ENCODE measurements around the gene ABCA1.
"Not testable (repeated sequence)": the region's sequence is repeated elsewhere in the genome, so short reads cannot be mapped to it uniquely, and the experiment has no call there.

ABCA1 gene

GRCh38 chr9:104934691-104935500 is 6.9 kb upstream of the ABCA1 start:
- Histone ChIP-seq H3K4me3 (ENCODE audit: low read length) (no peak overlapping the region), H3K27me3 (ENCODE audit: control insufficient read depth, insufficient read depth, low read length) (no peaks in the 10 kb centered on the region), H3K27ac (ENCODE audit: low read depth, low read length) (no peak overlapping the region), H3K4me1 (ENCODE audit: control insufficient read depth, insufficient read depth, low read length) (peaks cover 8% of the 10 kb centered on the region), H3K9ac (ENCODE audit: low read length) (no peak overlapping the region), H3K36me3 (ENCODE audit: control insufficient read depth, insufficient read depth, low read length) (no peaks in the 10 kb centered on the region)

- not testable (repeated sequence) for H3K4me3 ChIP-seq (ENCODE audit: low read length); H3K9ac ChIP-seq (ENCODE audit: low read length); H3K27me3 ChIP-seq (ENCODE audit: control insufficient read depth, insufficient read depth, low read length); H3K27ac ChIP-seq (ENCODE audit: low read depth, low read length); H3K36me3 ChIP-seq (ENCODE audit: control insufficient read depth, insufficient read depth, low read length)
- H3K4me1 ChIP-seq (ENCODE audit: control insufficient read depth, insufficient read depth, low read length): peaks cover 11% of the 10 kb centered on the region
Measured at GRCh38 chr9:104933091-104933490, 5.1 kb upstream of the ABCA1 start.

GRCh38 chr9:104931256-104931655 is 3.3 kb upstream of the ABCA1 start:
- H3K27me3 ChIP-seq (ENCODE audit: control insufficient read depth, insufficient read depth, low read length): no peaks in the 10 kb centered on the region
- H3K4me3 ChIP-seq (ENCODE audit: low read length): no peak overlapping the region
- no peak overlapping the region for H3K27ac ChIP-seq (ENCODE audit: low read depth, low read length)
- peaks cover 11% of the 10 kb centered on the region for H3K4me1 ChIP-seq (ENCODE audit: control insufficient read depth, insufficient read depth, low read length)
- no peak overlapping the region for H3K9ac ChIP-seq (ENCODE audit: low read length)
- no peaks in the 10 kb centered on the region for H3K36me3 ChIP-seq (ENCODE audit: control insufficient read depth, insufficient read depth, low read length)

- peaks cover 23% of the 10 kb centered on the region for H3K4me1 ChIP-seq (ENCODE audit: control insufficient read depth, insufficient read depth, low read length)
- H3K27me3 ChIP-seq (ENCODE audit: control insufficient read depth, insufficient read depth, low read length): no peaks in the 10 kb centered on the region
- H3K4me3 ChIP-seq (ENCODE audit: low read length): peak overlapping the region; percentile 98
- no peaks in the 10 kb centered on the region for H3K36me3 ChIP-seq (ENCODE audit: control insufficient read depth, insufficient read depth, low read length)
- H3K9ac ChIP-seq (ENCODE audit: low read length): peak overlapping the region; percentile 85
- H3K27ac ChIP-seq (ENCODE audit: low read depth, low read length): peak overlapping the region; percentile 95
Measured at GRCh38 chr9:104927216-104927911, 591 bp downstream of the ABCA1 start.

GRCh38 chr9:104923740-104924139 is 4.2 kb downstream of the ABCA1 start:
- Histone ChIP-seq H3K36me3 (ENCODE audit: control insufficient read depth, insufficient read depth, low read length) (no peaks in the 10 kb centered on the region), H3K27ac (ENCODE audit: low read depth, low read length) (no peak overlapping the region), H3K27me3 (ENCODE audit: control insufficient read depth, insufficient read depth, low read length) (no peaks in the 10 kb centered on the region), H3K4me3 (ENCODE audit: low read length) (peak overlapping the region; percentile 35), H3K4me1 (ENCODE audit: control insufficient read depth, insufficient read depth, low read length) (peaks cover 43% of the 10 kb centered on the region), H3K9ac (ENCODE audit: low read length) (no peak overlapping the region)

GRCh38 chr9:104923289-104923688 is 4.7 kb downstream of the ABCA1 start:
- peaks cover 43% of the 10 kb centered on the region for H3K4me1 ChIP-seq (ENCODE audit: control insufficient read depth, insufficient read depth, low read length)
- H3K9ac ChIP-seq (ENCODE audit: low read length): no peak overlapping the region
- no peak overlapping the region for H3K27ac ChIP-seq (ENCODE audit: low read depth, low read length)
- H3K4me3 ChIP-seq (ENCODE audit: low read length): no peak overlapping the region
- no peaks in the 10 kb centered on the region for H3K36me3 ChIP-seq (ENCODE audit: control insufficient read depth, insufficient read depth, low read length)
- H3K27me3 ChIP-seq (ENCODE audit: control insufficient read depth, insufficient read depth, low read length): no peaks in the 10 kb centered on the region

GRCh38 chr9:104922748-104923147 is 5.2 kb downstream of the ABCA1 start:
- H3K4me1 ChIP-seq (ENCODE audit: control insufficient read depth, insufficient read depth, low read length): peaks cover 43% of the 10 kb centered on the region
- not testable (repeated sequence) for H3K36me3 ChIP-seq (ENCODE audit: control insufficient read depth, insufficient read depth, low read length); H3K9ac ChIP-seq (ENCODE audit: low read length); H3K4me3 ChIP-seq (ENCODE audit: low read length); H3K27me3 ChIP-seq (ENCODE audit: control insufficient read depth, insufficient read depth, low read length); H3K27ac ChIP-seq (ENCODE audit: low read depth, low read length)

GRCh38 chr9:104921067-104921741 is 6.8 kb downstream of the ABCA1 start:
- H3K9ac ChIP-seq (ENCODE audit: low read length): no peak overlapping the region
- H3K27me3 ChIP-seq (ENCODE audit: control insufficient read depth, insufficient read depth, low read length): no peaks in the 10 kb centered on the region
- H3K36me3 ChIP-seq (ENCODE audit: control insufficient read depth, insufficient read depth, low read length): no peaks in the 10 kb centered on the region
- H3K27ac ChIP-seq (ENCODE audit: low read depth, low read length): peak overlapping the region; percentile 30
- no peak overlapping the region for H3K4me3 ChIP-seq (ENCODE audit: low read length)
- peaks cover 50% of the 10 kb centered on the region for H3K4me1 ChIP-seq (ENCODE audit: control insufficient read depth, insufficient read depth, low read length)

GRCh38 chr9:104915753-104916152 is 12.2 kb downstream of the ABCA1 start:
- Histone ChIP-seq H3K4me3 (ENCODE audit: low read length) (no peak overlapping the region), H3K27ac (ENCODE audit: low read depth, low read length) (no peak overlapping the region), H3K9ac (ENCODE audit: low read length) (no peak overlapping the region), H3K36me3 (ENCODE audit: control insufficient read depth, insufficient read depth, low read length) (no peaks in the 10 kb centered on the region), H3K4me1 (ENCODE audit: control insufficient read depth, insufficient read depth, low read length) (peaks cover 41% of the 10 kb centered on the region), H3K27me3 (ENCODE audit: control insufficient read depth, insufficient read depth, low read length) (no peaks in the 10 kb centered on the region)

GRCh38 chr9:104915049-104915448 is 12.9 kb downstream of the ABCA1 start:
- Histone ChIP-seq H3K27me3 (ENCODE audit: control insufficient read depth, insufficient read depth, low read length) (no peaks in the 10 kb centered on the region), H3K9ac (ENCODE audit: low read length) (no peak overlapping the region), H3K4me1 (ENCODE audit: control insufficient read depth, insufficient read depth, low read length) (peaks cover 44% of the 10 kb centered on the region), H3K36me3 (ENCODE audit: control insufficient read depth, insufficient read depth, low read length) (no peaks in the 10 kb centered on the region), H3K27ac (ENCODE audit: low read depth, low read length) (no peak overlapping the region), H3K4me3 (ENCODE audit: low read length) (no peak overlapping the region)

GRCh38 chr9:104914466-104914865 is 13.5 kb downstream of the ABCA1 start:
- no peak overlapping the region for H3K27ac ChIP-seq (ENCODE audit: low read depth, low read length)
- H3K4me1 ChIP-seq (ENCODE audit: control insufficient read depth, insufficient read depth, low read length): peaks cover 47% of the 10 kb centered on the region
- H3K36me3 ChIP-seq (ENCODE audit: control insufficient read depth, insufficient read depth, low read length): no peaks in the 10 kb centered on the region
- H3K9ac ChIP-seq (ENCODE audit: low read length): no peak overlapping the region
- no peaks in the 10 kb centered on the region for H3K27me3 ChIP-seq (ENCODE audit: control insufficient read depth, insufficient read depth, low read length)
- H3K4me3 ChIP-seq (ENCODE audit: low read length): no peak overlapping the region

GRCh38 chr9:104912606-104913005 is 15.3 kb downstream of the ABCA1 start:
- Histone ChIP-seq H3K27ac (ENCODE audit: low read depth, low read length) (no peak overlapping the region), H3K27me3 (ENCODE audit: control insufficient read depth, insufficient read depth, low read length) (no peaks in the 10 kb centered on the region), H3K4me3 (ENCODE audit: low read length) (no peak overlapping the region), H3K9ac (ENCODE audit: low read length) (no peak overlapping the region), H3K4me1 (ENCODE audit: control insufficient read depth, insufficient read depth, low read length) (peaks cover 56% of the 10 kb centered on the region), H3K36me3 (ENCODE audit: control insufficient read depth, insufficient read depth, low read length) (no peaks in the 10 kb centered on the region)

Measured in rectal smooth muscle tissue (tissue), 1 donor.